Psoas muscle (tissue), 8 donors: Measurements from ENCODE around the gene CGN. TPM values are rescaled to one million over a fixed set of nuclear protein-coding genes. Genes with fewer than 3 reads are reported as not detected.

Experiments
- ATAC-seq, 4 donors: fragments of 200-7000 bp; cut with Tn5 transposase; one replicate each; pipeline ENCODE4 v1.9.1; 2020; ENCODE audit warnings: moderate library complexity in 3 of 4, mild to moderate bottlenecking in 2 of 4
- DNase-seq, 2 donors: peaks; one replicate each; pipeline ENCODE4 v3.0.0-alpha.2; 2020
- H3K27ac ChIP-seq: fragments of 200-600 bp; one replicate; pipeline ENCODE4 v1.8.0; 2022
- H3K27me3 ChIP-seq, 3 donors: fragments of 200-600 bp in 1 of 3; one replicate each; pipeline versions ENCODE4 v1.6.1 to v1.8.0; 2013 to 2022; ENCODE audit warnings: low read length in 2 of 3, mild to moderate bottlenecking in 2 of 3, moderate library complexity in 1 of 3; ENCODE audit not compliant: insufficient read depth in 3 of 3
- H3K36me3 ChIP-seq, 2 donors: fragments of 200-600 bp in 1 of 2; one replicate each; pipeline versions ENCODE4 v1.6.1 to v1.8.0; 2013 to 2022; ENCODE audit warnings: low read depth in 1 of 2, mild to moderate bottlenecking in 1 of 2, moderate library complexity in 1 of 2; ENCODE audit not compliant: insufficient read depth in 1 of 2
- H3K4me1 ChIP-seq: fragments of 200-600 bp; one replicate; pipeline ENCODE4 v1.8.0; 2022
- H3K4me3 ChIP-seq: fragments of 200-600 bp; one replicate; pipeline ENCODE4 v1.8.0; 2022; ENCODE audit warnings: mild to moderate bottlenecking
- H3K9me3 ChIP-seq: fragments of 200-600 bp; one replicate; pipeline ENCODE4 v1.8.0; 2022
- CTCF ChIP-seq: fragments of 200-600 bp; IDR thresholded peaks from one replicate; pipeline ENCODE4 v1.8.0; 2022; ENCODE audit warnings: antibody characterized with exemption
- WGBS, 3 donors: extraction: QIAGEN DNeasy Blood & Tissue Kit; methylation state at CpG; one replicate each; pipeline versions ENCODE4 v1.1.6 to v1.1.7; 2013; 5-methylcytosine and 5-hydroxymethylcytosine counted together
- intact Hi-C, 2 donors: fragments of 100-400 bp; cut with DNase I; formaldehyde crosslinking; loops; one replicate each; pipeline versions ENCODE4 v1.11.0 to v1.14.2; 2022
- polyA plus RNA-seq, 3 donors: library from polyadenylated mRNA; stranded (reverse); fragments of 200-250 nt; gene quantifications; one replicate each; pipeline ENCODE4 v1.2.3, GENCODE V29; 2013
- total RNA-seq, 4 donors: library from RNA; stranded (reverse); fragmentation: NEBNext Ultra II Directional in 2 of 4; extraction: Animal tissue kit (Norgen Biotek cat#: 25700) in 2 of 4; gene quantifications; one replicate each; pipeline versions ENCODE4 v1.2.1 to v1.2.4, GENCODE V29; 2021 to 2023
- donor health status: healthy with polysubstance abuse.
- donor health status: DM: no; HTN: no; CAD: no; lungs with moderate emphysema.
- donor health status: Bipolar disorder and iron deficiency.
- donor health status: healthy.
- donor health status: DM: yes; HTN: yes; CAD: no.
- donor health status: DM: no; HTN: no; CAD: no.
- donor health status: DM: no; HTN: no; CAD: no.
- donor health status: DM: yes; HTN: yes; CAD: no.

The CGN gene
- total and polyA plus RNA-seq, 7 donors: 0.03 to 0.21 (median 0.10) TPM; not detected in 2

- no peak for TF ChIP-seq CTCF
- Histone ChIP-seq H3K9me3 (no peaks in the 10 kb centered on the region), H3K27me3 (no peaks in the 10 kb centered on the region), H3K4me3 (no peak overlapping the region), H3K4me1 (no peaks in the 10 kb centered on the region), H3K36me3 (no peaks in the 10 kb centered on the region), H3K27ac (no peak overlapping the region)
- ATAC-seq: no peak
- no peak for DNase-seq
- WGBS, 3 donors: 81 to 84% (median 84%) methylated on average over 11 of the region's 11 CpGs
- intact Hi-C loops: no loop called here
These were observed 18.1 kb downstream of the CGN start for GRCh38 chr1:151529211-151529702.

GRCh38 chr1:151529781-151530180 is 18.6 kb downstream of the CGN start:
- H3K9me3 ChIP-seq: no peaks in the 10 kb centered on the region
- no peak overlapping the region for H3K27ac ChIP-seq
- intact Hi-C loops: no loop called here
- no peak for TF ChIP-seq CTCF
- no peaks in the 10 kb centered on the region for H3K4me1 ChIP-seq
- WGBS, 3 donors: 90 to 94% (median 93%) methylated on average over 18 of the region's 18 CpGs
- DNase-seq (no peak), ATAC-seq (no peak)
- no peak overlapping the region for H3K4me3 ChIP-seq
- H3K27me3 ChIP-seq: no peaks in the 10 kb centered on the region
- no peaks in the 10 kb centered on the region for H3K36me3 ChIP-seq

GRCh38 chr1:151530461-151530860 is 19.3 kb downstream of the CGN start:
- no peak for TF ChIP-seq CTCF
- DNase-seq (no peak), ATAC-seq (no peak)
- Histone ChIP-seq H3K4me1 (no peaks in the 10 kb centered on the region), H3K27me3 (no peaks in the 10 kb centered on the region), H3K36me3 (no peaks in the 10 kb centered on the region), H3K27ac (no peak overlapping the region), H3K9me3 (no peaks in the 10 kb centered on the region), H3K4me3 (no peak overlapping the region)
- intact Hi-C loops: no loop called here
- 67 to 77% (median 77%) methylated on average over 11 of the region's 11 CpGs for WGBS, 3 donors

- intact Hi-C loops: loop anchor here in 1 of 2 donors (1.0 kb wide), 1 partner anchor 12 kb away; no protein-coding TSS in a partner anchor
- WGBS, 3 donors: 86 to 90% (median 89%) methylated on average over 10 of the region's 10 CpGs
These were observed 22.7 kb downstream of the CGN start for GRCh38 chr1:151533870-151534269.

More at GRCh38 chr1:151533870-151534269, 22.7 kb downstream of the CGN start:
- H3K27me3 ChIP-seq: no peaks in the 10 kb centered on the region
- no peak overlapping the region for H3K27ac ChIP-seq
- H3K36me3 ChIP-seq: no peaks in the 10 kb centered on the region
- H3K4me3 ChIP-seq: no peak overlapping the region
- ATAC-seq (no peak), DNase-seq (no peak)
- no peaks in the 10 kb centered on the region for H3K4me1 ChIP-seq
- no peak for TF ChIP-seq CTCF
- H3K9me3 ChIP-seq: no peaks in the 10 kb centered on the region
